ENCODE results near the gene SEMA6A.

The SEMA6A gene

DNA sequence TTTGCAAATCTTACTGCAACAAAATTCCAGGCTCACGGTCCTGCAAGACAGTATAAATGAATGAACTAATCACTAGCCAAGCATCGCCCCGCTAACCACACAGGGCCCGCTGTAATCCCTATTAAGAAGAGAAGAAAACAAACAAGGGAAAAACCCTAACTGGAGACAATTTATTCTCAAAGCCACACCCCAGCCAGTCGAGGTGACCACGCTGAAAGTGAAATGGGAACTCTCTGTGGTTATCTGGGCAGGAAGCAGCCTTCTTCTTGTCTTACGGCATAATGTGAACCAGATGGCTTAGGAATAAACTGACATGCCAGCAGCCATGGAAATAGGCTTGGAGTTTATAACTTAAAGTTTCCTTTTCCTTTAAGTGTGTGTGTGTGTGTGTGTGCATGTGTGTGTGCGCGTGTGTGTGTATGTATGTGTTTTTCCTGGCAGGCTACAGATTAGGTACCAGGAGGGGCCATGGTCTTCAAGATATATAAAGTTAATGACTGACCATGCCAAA is 120.2 kb downstream of the SEMA6A start:
- peak; percentile 94 for ATAC-seq

GRCh38 chr5:116453988-116454411 is 120.6 kb downstream of the SEMA6A start:
- TF ChIP-seq RARB (CRISPR knock-in tag; IDR thresholded peaks at IDR 0.05), result no peak
- TF ChIP-seq ISL1 (CRISPR knock-in tag; IDR thresholded peaks at IDR 0.05), result peak; percentile 8; the same call in 1 of the 2 replicates
- peak; percentile 32 for ATAC-seq

More for the DNA sequence above, 120.2 kb downstream of the SEMA6A start:
- TF ChIP-seq CSDC2 (CRISPR knock-in tag; IDR thresholded peaks at IDR 0.05), result no peak
- peak; percentile 85 for TF ChIP-seq TCF4 (CRISPR knock-in tag; IDR thresholded peaks at IDR 0.05; ENCODE audit: borderline replicate concordance)

DNA sequence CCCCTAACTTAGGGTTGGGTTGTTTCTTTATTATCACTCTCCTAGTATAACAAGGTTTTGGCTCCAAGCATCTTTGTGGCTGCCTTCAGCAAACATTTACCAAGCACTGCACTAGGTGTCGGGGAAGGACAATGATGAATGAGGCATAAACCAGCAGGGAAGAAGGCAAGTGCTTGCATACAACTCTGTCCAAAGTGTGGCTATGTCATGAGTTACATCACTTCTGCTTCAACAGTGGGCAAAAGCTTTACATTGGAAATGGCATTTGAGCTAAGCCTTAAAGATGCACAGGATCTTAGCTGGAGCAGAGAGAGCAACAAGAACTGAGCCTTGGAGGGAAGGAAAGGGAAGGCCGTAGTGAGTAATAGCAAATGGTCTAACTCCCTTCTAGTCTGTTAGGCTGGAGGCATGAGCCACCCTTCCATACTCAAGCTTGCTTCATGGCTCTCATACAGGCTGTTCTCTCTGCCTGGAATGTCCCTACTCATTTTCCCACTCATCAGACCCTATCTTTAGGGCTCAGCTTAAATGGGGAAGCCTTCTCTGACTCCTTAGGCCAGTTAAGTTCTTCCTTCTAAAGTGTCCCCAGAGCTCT is 121.8 kb downstream of the SEMA6A start:
- ATAC-seq, result no peak
- TF ChIP-seq PPARA (CRISPR knock-in tag; IDR thresholded peaks at IDR 0.05; ENCODE audit: borderline replicate concordance) (no peak), BACH2 (CRISPR knock-in tag; IDR thresholded peaks at IDR 0.05; ENCODE audit: borderline replicate concordance) (no peak), OSR1 (CRISPR knock-in tag; IDR thresholded peaks at IDR 0.05) (no peak), SNAI2 (CRISPR knock-in tag; IDR thresholded peaks at IDR 0.05) (no peak), PATZ1 (CRISPR knock-in tag; IDR thresholded peaks at IDR 0.05; ENCODE audit: borderline replicate concordance) (no peak), GLIS3 (CRISPR knock-in tag; IDR thresholded peaks at IDR 0.05) (no peak), ZNF565 (CRISPR knock-in tag; conservative IDR thresholded peaks at IDR 0.05; ENCODE audit: low read depth) (no peak), POU6F1 (CRISPR knock-in tag; IDR thresholded peaks at IDR 0.05; ENCODE audit: borderline replicate concordance, low read depth) (no peak), ZNF70 (CRISPR knock-in tag; IDR thresholded peaks at IDR 0.05) (no peak), ZFP30 (CRISPR knock-in tag; IDR thresholded peaks at IDR 0.05) (no peak), ESRRG (CRISPR knock-in tag; IDR thresholded peaks at IDR 0.05) (no peak), ZFP3 (CRISPR knock-in tag; IDR thresholded peaks at IDR 0.05) (no peak), ZC3H10 (CRISPR knock-in tag; IDR thresholded peaks at IDR 0.05) (no peak)
- TF ChIP-seq, protein P1, sequence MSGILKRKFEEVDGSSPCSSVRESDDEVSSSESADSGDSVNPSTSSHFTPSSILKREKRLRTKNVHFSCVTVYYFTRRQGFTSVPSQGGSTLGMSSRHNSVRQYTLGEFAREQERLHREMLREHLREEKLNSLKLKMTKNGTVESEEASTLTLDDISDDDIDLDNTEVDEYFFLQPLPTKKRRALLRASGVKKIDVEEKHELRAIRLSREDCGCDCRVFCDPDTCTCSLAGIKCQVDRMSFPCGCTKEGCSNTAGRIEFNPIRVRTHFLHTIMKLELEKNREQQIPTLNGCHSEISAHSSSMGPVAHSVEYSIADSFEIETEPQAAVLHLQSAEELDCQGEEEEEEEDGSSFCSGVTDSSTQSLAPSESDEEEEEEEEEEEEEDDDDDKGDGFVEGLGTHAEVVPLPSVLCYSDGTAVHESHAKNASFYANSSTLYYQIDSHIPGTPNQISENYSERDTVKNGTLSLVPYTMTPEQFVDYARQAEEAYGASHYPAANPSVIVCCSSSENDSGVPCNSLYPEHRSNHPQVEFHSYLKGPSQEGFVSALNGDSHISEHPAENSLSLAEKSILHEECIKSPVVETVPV (CRISPR knock-in tag; IDR thresholded peaks at IDR 0.05), result no peak
- TF ChIP-seq, protein P2, sequence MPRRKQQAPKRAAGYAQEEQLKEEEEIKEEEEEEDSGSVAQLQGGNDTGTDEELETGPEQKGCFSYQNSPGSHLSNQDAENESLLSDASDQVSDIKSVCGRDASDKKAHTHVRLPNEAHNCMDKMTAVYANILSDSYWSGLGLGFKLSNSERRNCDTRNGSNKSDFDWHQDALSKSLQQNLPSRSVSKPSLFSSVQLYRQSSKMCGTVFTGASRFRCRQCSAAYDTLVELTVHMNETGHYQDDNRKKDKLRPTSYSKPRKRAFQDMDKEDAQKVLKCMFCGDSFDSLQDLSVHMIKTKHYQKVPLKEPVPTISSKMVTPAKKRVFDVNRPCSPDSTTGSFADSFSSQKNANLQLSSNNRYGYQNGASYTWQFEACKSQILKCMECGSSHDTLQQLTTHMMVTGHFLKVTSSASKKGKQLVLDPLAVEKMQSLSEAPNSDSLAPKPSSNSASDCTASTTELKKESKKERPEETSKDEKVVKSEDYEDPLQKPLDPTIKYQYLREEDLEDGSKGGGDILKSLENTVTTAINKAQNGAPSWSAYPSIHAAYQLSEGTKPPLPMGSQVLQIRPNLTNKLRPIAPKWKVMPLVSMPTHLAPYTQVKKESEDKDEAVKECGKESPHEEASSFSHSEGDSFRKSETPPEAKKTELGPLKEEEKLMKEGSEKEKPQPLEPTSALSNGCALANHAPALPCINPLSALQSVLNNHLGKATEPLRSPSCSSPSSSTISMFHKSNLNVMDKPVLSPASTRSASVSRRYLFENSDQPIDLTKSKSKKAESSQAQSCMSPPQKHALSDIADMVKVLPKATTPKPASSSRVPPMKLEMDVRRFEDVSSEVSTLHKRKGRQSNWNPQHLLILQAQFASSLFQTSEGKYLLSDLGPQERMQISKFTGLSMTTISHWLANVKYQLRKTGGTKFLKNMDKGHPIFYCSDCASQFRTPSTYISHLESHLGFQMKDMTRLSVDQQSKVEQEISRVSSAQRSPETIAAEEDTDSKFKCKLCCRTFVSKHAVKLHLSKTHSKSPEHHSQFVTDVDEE (CRISPR knock-in tag; IDR thresholded peaks at IDR 0.05), result no peak
- TF ChIP-seq, protein P3, sequence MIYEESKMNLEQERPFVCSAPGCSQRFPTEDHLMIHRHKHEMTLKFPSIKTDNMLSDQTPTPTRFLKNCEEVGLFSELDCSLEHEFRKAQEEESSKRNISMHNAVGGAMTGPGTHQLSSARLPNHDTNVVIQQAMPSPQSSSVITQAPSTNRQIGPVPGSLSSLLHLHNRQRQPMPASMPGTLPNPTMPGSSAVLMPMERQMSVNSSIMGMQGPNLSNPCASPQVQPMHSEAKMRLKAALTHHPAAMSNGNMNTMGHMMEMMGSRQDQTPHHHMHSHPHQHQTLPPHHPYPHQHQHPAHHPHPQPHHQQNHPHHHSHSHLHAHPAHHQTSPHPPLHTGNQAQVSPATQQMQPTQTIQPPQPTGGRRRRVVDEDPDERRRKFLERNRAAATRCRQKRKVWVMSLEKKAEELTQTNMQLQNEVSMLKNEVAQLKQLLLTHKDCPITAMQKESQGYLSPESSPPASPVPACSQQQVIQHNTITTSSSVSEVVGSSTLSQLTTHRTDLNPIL (CRISPR knock-in tag; IDR thresholded peaks at IDR 0.05; ENCODE audit: low read depth), result no peak
